ENCODE data around the gene MYLK4. TPM values are rescaled to one million over a fixed set of nuclear protein-coding genes. Genes with fewer than 3 reads are reported as not detected.

Gene MYLK4
- total and polyA plus RNA-seq, 8 donors: 0.12 to 1.3 (median 0.43) TPM; not detected in 3

DNA sequence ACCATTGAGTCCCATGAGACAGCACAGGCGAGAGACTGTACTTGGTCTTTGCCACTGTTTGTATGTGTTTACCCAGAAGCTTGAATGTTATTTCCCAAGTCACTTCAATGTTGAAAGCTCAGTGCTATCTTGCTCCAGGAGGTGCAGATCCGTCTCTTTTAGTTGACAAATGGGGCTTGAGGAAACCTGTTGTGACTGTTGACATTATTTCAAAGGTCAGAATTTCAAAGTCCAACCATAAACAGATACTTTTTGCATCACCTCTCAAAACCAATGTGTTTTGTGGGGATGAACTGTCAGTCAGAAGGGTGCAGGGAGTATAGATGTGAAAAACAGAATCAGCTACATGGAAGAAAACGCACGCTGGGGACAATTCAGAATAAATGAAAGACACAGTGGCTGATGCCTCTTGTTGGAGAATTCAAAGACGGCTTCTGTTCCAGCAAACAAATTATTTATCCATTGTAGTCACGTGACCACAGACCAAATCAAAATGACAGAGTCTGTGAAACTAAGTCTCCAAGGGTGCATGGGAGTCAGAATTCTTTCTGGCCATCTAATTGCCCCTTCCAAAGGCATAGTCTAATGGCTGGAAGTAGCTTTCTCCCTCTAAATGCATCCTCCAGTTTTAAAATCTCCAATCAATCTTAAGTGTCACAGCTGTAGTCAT lies 83.7 kb downstream of the MYLK4 start:
- H3K27ac ChIP-seq: no peak overlapping the region
- DNase-seq: no peak
- H3K27me3 ChIP-seq: no peaks in the 10 kb centered on the region
- no peaks in the 10 kb centered on the region for H3K36me3 ChIP-seq
- H3K4me1 ChIP-seq: no peaks in the 10 kb centered on the region
- no peak overlapping the region for H3K4me3 ChIP-seq
- no peaks in the 10 kb centered on the region for H3K9me3 ChIP-seq
- whole genome bisulfite sequencing, 5 donors: 79 to 84% (median 83%) methylated on average over 6 of the region's 6 CpGs
- intact Hi-C loops (cut with DNase I; ENCODE audit: low total_unique reads): no loop called here
- TF ChIP-seq POLR2AphosphoS5 (IDR thresholded peaks at IDR 0.05) (no peak), EP300 (IDR thresholded peaks at IDR 0.05) (no peak), POLR2A (IDR thresholded peaks at IDR 0.05) (no peak)
- TF ChIP-seq, protein P1, sequence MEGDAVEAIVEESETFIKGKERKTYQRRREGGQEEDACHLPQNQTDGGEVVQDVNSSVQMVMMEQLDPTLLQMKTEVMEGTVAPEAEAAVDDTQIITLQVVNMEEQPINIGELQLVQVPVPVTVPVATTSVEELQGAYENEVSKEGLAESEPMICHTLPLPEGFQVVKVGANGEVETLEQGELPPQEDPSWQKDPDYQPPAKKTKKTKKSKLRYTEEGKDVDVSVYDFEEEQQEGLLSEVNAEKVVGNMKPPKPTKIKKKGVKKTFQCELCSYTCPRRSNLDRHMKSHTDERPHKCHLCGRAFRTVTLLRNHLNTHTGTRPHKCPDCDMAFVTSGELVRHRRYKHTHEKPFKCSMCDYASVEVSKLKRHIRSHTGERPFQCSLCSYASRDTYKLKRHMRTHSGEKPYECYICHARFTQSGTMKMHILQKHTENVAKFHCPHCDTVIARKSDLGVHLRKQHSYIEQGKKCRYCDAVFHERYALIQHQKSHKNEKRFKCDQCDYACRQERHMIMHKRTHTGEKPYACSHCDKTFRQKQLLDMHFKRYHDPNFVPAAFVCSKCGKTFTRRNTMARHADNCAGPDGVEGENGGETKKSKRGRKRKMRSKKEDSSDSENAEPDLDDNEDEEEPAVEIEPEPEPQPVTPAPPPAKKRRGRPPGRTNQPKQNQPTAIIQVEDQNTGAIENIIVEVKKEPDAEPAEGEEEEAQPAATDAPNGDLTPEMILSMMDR (IDR thresholded peaks at IDR 0.05): no peak

DNA sequence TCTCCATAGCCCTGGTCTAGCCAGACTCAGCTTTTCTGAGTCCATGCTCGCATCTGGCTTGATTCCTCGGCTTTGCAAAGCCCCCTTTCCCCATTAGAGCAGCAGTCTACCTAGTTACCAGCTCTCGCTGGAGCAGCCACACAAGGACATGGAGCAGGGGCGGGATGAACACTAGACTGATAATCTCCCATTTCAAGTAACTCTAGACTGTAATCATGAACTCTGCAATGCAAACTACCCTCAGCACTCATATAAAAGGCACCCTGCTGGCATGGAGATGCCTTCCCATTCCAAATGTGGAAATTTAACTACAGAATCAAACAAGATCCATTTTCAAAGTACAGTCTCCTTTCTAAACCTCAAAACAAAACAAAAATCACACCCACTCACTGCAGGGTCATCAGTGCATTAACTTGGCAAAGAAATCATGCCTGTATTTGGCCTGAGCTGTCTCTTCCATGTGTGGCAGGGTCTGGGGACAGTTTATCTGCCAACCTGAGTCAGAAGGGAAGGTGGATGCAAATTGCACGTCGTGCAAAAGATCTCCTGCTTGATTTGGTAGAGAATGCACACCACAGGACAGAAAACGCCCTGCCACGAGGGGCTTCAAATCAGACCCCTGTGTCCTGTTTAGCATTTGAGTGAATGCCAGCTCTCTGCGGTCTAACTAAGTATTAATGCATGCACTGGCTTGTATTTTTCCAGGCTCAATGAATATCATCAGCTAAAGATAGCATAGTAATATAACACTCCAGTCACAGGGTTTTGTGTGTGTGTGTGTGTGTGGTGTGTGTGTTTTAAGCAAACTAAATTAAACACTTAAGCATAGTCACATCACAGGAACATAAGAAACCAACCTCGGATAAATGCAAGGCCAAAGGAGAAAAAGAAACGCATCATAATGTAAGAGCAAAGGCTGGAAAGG lies 85.3 kb downstream of the MYLK4 start:
- Histone ChIP-seq H3K4me3 (no peak overlapping the region), H3K27ac (no peak overlapping the region), H3K9me3 (no peaks in the 10 kb centered on the region), H3K27me3 (no peaks in the 10 kb centered on the region), H3K4me1 (no peaks in the 10 kb centered on the region), H3K36me3 (no peaks in the 10 kb centered on the region)
- DNase-seq: no peak
- intact Hi-C loops (cut with DNase I; ENCODE audit: low total_unique reads): no loop called here
- 65 to 75% (median 68%) methylated on average over 11 of the region's 11 CpGs for WGBS, 5 donors
- TF ChIP-seq POLR2AphosphoS5 (IDR thresholded peaks at IDR 0.05) (no peak), POLR2A (IDR thresholded peaks at IDR 0.05) (no peak), EP300 (IDR thresholded peaks at IDR 0.05) (no peak)
- TF ChIP-seq, protein P1 (IDR thresholded peaks at IDR 0.05): no peak

DNA sequence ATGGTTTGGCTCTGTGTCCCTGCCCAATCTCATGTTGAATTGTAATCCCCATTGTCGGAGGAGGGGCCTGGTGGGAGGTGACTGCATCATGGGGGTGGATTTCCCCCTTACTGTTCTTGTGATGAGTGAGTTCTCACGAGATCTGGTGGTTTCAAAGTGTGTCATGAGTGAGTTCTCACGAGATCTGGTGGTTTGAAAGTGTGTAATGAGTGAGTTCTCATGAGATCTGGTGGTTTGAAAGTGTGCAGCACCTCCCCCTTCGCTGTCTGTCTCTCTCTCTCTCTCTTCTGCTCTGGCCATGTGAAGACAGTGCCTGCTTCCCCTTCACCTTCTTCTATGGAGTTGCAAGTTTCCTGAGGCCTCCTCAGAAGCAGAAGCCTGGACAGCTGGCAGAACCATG lies 87.6 kb downstream of the MYLK4 start:
- no peak for DNase-seq
- WGBS, 5 donors: 73 to 80% (median 79%) methylated on average over 4 of the region's 4 CpGs

DNA sequence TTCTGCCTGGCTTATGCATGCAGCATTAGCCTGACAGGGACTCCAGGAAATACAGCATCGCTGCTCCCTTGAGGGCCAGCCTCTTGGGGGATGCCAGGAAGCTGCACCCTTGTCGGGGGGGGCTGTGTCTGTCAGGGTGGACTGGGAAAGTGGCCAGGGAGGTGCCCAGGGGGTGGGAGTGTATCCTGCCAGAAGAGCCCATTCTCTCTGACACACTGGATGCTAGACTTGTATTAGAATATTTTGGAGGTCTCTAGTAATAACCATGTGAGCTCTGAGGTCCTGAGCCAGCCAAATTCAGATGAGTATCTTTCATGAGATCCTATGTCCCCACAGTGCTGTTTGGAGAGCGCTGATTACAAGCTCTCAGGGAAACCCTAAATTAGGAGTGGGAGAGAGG lies 89.1 kb downstream of the MYLK4 start:
- H3K9me3 ChIP-seq: no peaks in the 10 kb centered on the region
- 81 to 100% (median 93%) methylated on average over 2 to 3 of the region's 3 CpGs for WGBS, 5 donors
- DNase-seq: no peak
- no peak for TF ChIP-seq EP300 (IDR thresholded peaks at IDR 0.05)
- TF ChIP-seq, protein P1 (IDR thresholded peaks at IDR 0.05): no peak
- TF ChIP-seq POLR2AphosphoS5 (IDR thresholded peaks at IDR 0.05): no peak
- no peak for TF ChIP-seq POLR2A (IDR thresholded peaks at IDR 0.05)
- H3K27ac ChIP-seq: no peak overlapping the region
- no peak overlapping the region for H3K4me3 ChIP-seq
- H3K27me3 ChIP-seq: no peaks in the 10 kb centered on the region
- H3K4me1 ChIP-seq: no peaks in the 10 kb centered on the region
- no peaks in the 10 kb centered on the region for H3K36me3 ChIP-seq
- intact Hi-C loops (cut with DNase I; ENCODE audit: low total_unique reads): no loop called here

More for the DNA sequence above, 87.6 kb downstream of the MYLK4 start:
- no peak overlapping the region for H3K27ac ChIP-seq
- no peaks in the 10 kb centered on the region for H3K9me3 ChIP-seq
- no peaks in the 10 kb centered on the region for H3K27me3 ChIP-seq
- H3K36me3 ChIP-seq: no peaks in the 10 kb centered on the region
- no peak overlapping the region for H3K4me3 ChIP-seq
- H3K4me1 ChIP-seq: no peaks in the 10 kb centered on the region
- no peak for TF ChIP-seq POLR2AphosphoS5 (IDR thresholded peaks at IDR 0.05)
- TF ChIP-seq EP300 (IDR thresholded peaks at IDR 0.05): no peak
- TF ChIP-seq, protein P1 (IDR thresholded peaks at IDR 0.05): no peak
- no peak for TF ChIP-seq POLR2A (IDR thresholded peaks at IDR 0.05)
- intact Hi-C loops (cut with DNase I; ENCODE audit: low total_unique reads): no loop called here
